Measurements from ENCODE around the gene ADAM22. TPM values are rescaled to one million over a fixed set of nuclear protein-coding genes. Genes with fewer than 3 reads are reported as not detected.

ADAM22 gene
- total RNA-seq, 1 donor = 1.3 TPM

DNA sequence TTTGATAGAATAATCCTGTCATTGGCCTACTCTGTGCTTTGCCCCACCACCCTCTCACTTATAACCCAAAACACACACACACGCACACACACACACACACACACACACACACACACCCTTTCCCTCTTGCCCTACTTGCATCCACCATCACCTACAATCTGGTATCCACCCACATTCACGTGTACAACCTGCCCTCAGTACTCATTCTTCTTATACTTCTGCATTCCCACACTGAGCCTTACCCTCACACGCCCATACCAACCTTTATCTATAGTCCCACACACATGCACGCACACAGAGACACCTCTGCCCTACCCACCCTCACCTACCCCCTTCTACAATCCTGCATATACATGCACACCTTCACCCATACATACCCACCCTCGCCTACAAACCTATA is 296.6 kb downstream of the ADAM22 start:
- TF ChIP-seq, protein P1, sequence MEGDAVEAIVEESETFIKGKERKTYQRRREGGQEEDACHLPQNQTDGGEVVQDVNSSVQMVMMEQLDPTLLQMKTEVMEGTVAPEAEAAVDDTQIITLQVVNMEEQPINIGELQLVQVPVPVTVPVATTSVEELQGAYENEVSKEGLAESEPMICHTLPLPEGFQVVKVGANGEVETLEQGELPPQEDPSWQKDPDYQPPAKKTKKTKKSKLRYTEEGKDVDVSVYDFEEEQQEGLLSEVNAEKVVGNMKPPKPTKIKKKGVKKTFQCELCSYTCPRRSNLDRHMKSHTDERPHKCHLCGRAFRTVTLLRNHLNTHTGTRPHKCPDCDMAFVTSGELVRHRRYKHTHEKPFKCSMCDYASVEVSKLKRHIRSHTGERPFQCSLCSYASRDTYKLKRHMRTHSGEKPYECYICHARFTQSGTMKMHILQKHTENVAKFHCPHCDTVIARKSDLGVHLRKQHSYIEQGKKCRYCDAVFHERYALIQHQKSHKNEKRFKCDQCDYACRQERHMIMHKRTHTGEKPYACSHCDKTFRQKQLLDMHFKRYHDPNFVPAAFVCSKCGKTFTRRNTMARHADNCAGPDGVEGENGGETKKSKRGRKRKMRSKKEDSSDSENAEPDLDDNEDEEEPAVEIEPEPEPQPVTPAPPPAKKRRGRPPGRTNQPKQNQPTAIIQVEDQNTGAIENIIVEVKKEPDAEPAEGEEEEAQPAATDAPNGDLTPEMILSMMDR (IDR thresholded peaks at IDR 0.05; ENCODE audit: insufficient read depth, low read depth, low read length) = no peak
- DNase-seq (ENCODE audit: low read depth) = no peak
- no peak overlapping the region for H3K4me3 ChIP-seq (ENCODE audit: low read depth, low read length)

GRCh38 chr7:88233828-88234227 is 299.8 kb downstream of the ADAM22 start:
- TF ChIP-seq, protein P1 (IDR thresholded peaks at IDR 0.05; ENCODE audit: insufficient read depth, low read depth, low read length) = no peak
- DNase-seq (ENCODE audit: low read depth) = peak; percentile 3
- H3K4me3 ChIP-seq (ENCODE audit: low read depth, low read length) = no peak overlapping the region

- TF ChIP-seq, protein P1 (IDR thresholded peaks at IDR 0.05; ENCODE audit: insufficient read depth, low read depth, low read length) = no peak
- H3K4me3 ChIP-seq (ENCODE audit: low read depth, low read length) = no peak overlapping the region
- DNase-seq (ENCODE audit: low read depth) = no peak
Observed at GRCh38 chr7:88239852-88240251, 305.8 kb downstream of the ADAM22 start.

GRCh38 chr7:88243345-88243909 is 309.4 kb downstream of the ADAM22 start:
- TF ChIP-seq, protein P1 (IDR thresholded peaks at IDR 0.05; ENCODE audit: insufficient read depth, low read depth, low read length) = peak; percentile 67
- no peak overlapping the region for H3K4me3 ChIP-seq (ENCODE audit: low read depth, low read length)
- peak; percentile 52 for DNase-seq (ENCODE audit: low read depth)

DNA sequence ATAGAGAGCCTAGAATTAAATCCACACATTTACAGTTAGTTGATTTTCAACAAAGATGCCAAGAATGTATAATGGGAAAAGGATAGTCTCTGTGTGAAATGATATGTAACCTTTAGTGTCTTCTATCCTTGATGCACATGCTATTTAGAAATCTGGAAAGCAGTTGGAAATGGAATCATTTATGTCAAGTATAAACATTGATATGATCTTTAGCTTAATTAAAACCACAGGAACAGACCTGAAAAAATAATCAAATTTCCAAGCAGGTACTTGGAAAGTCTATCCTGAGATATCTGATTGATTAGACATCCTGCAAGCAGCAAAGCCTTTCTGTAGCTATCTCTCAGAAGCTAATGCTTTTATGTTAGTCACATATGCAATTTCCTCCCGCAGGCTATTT is 310.2 kb downstream of the ADAM22 start:
- TF ChIP-seq, protein P1 (IDR thresholded peaks at IDR 0.05; ENCODE audit: insufficient read depth, low read depth, low read length) = no peak
- H3K4me3 ChIP-seq (ENCODE audit: low read depth, low read length) = no peak overlapping the region
- DNase-seq (ENCODE audit: low read depth) = no peak

Other genes starting within 250 kb of the ADAM22 start
- 8.4 and 13.8 TPM in 2 replicates for gene SLC25A40, start 57.9 kb upstream of the ADAM22 start, total RNA-seq
- gene DBF4, start 57.8 kb upstream of the ADAM22 start, total RNA-seq = 20.6 and 31.1 TPM in 2 replicates